ENCODE data around the gene MAJIN. TPM values are rescaled to one million over a fixed set of nuclear protein-coding genes. Genes with fewer than 3 reads are reported as not detected.

MAJIN gene
- total RNA-seq, 1 experiment from 2014 or later: not detected

GRCh38 chr11:64891215-64891848 lies 80.6 kb downstream of the MAJIN start:
- Mint-ChIP-seq H3K4me1 (ENCODE audit: insufficient read depth, unreplicated experiment) (peaks cover under 1% of the 10 kb centered on the region), H3K27ac (ENCODE audit: low read depth, unreplicated experiment) (no peak overlapping the region), H3K27me3 (ENCODE audit: insufficient read depth, unreplicated experiment) (no peaks in the 10 kb centered on the region), H3K4me3 (ENCODE audit: unreplicated experiment) (no peak overlapping the region), H3K9me3 (ENCODE audit: unreplicated experiment) (no peaks in the 10 kb centered on the region), H3K36me3 (ENCODE audit: insufficient read depth, unreplicated experiment) (no peaks in the 10 kb centered on the region)
- ChIA-PET POLR2A (interaction anchor here (0.6 kb wide), 1 partner anchor 149 kb away, joined by 3 read pairs; the partner anchor contains the start of gene SAC3D1), CTCF (interaction anchor here (0.6 to 19.1 kb wide), 8 partner anchors 14 to 122 kb away, joined by 3 to 286 read pairs (median 3); partner anchors contain the start of gene CDC42BPG)
- no peak for DNase-seq (ENCODE audit: unreplicated experiment)
- intact Hi-C loops (cut with micrococcal nuclease): no loop called here
- no TSS peak for BruUV-seq (replicated peaks)
- no peak for TF ChIP-seq CTCF (IDR thresholded peaks at IDR 0.05; ENCODE audit: unreplicated experiment)

- H3K4me3 Mint-ChIP-seq (ENCODE audit: unreplicated experiment): no peak overlapping the region
- H3K36me3 Mint-ChIP-seq (ENCODE audit: insufficient read depth, unreplicated experiment): no peaks in the 10 kb centered on the region
- BruUV-seq (replicated peaks): no TSS peak
- ChIA-PET CTCF (interaction anchor here (0.6 to 19.1 kb wide), 7 partner anchors 13 to 227 kb away, joined by 3 to 286 read pairs (median 3); partner anchors contain the start of gene CDC42BPG), POLR2A (interaction anchor here (0.6 kb wide), 1 partner anchor 150 kb away, joined by 3 read pairs; the partner anchor contains the start of gene SAC3D1)
- H3K9me3 Mint-ChIP-seq (ENCODE audit: unreplicated experiment): no peaks in the 10 kb centered on the region
- H3K4me1 Mint-ChIP-seq (ENCODE audit: insufficient read depth, unreplicated experiment): peaks cover 9% of the 10 kb centered on the region
- intact Hi-C loops (cut with micrococcal nuclease): no loop called here
- H3K27me3 Mint-ChIP-seq (ENCODE audit: insufficient read depth, unreplicated experiment): no peaks in the 10 kb centered on the region
- no peak overlapping the region for H3K27ac Mint-ChIP-seq (ENCODE audit: low read depth, unreplicated experiment)
- no peak for DNase-seq (ENCODE audit: unreplicated experiment)
- no peak for TF ChIP-seq CTCF (IDR thresholded peaks at IDR 0.05; ENCODE audit: unreplicated experiment)
Observed at GRCh38 chr11:64890522-64890939, 81.4 kb downstream of the MAJIN start.

- Mint-ChIP-seq H3K9me3 (ENCODE audit: unreplicated experiment) (no peaks in the 10 kb centered on the region), H3K27ac (ENCODE audit: low read depth, unreplicated experiment) (no peak overlapping the region), H3K4me3 (ENCODE audit: unreplicated experiment) (no peak overlapping the region), H3K4me1 (ENCODE audit: insufficient read depth, unreplicated experiment) (peaks cover 10% of the 10 kb centered on the region), H3K36me3 (ENCODE audit: insufficient read depth, unreplicated experiment) (no peaks in the 10 kb centered on the region), H3K27me3 (ENCODE audit: insufficient read depth, unreplicated experiment) (no peaks in the 10 kb centered on the region)
- BruUV-seq (replicated peaks): no TSS peak
- ChIA-PET CTCF (interaction anchor here (0.5 to 19.1 kb wide), 9 partner anchors 9 to 229 kb away, joined by 3 to 286 read pairs (median 4); partner anchors contain the start of gene CDC42BPG), POLR2A (interaction anchor here (0.6 to 2.2 kb wide), 2 partner anchors 24 to 40 kb away, joined by 3 to 5 read pairs; no protein-coding TSS in a partner anchor)
- intact Hi-C loops (cut with micrococcal nuclease): no loop called here
- no peak for TF ChIP-seq CTCF (IDR thresholded peaks at IDR 0.05; ENCODE audit: unreplicated experiment)
- DNase-seq (ENCODE audit: unreplicated experiment): no peak
Observed at GRCh38 chr11:64888729-64889511, 83.0 kb downstream of the MAJIN start.

GRCh38 chr11:64888406-64888728 lies 83.5 kb downstream of the MAJIN start:
- H3K9me3 Mint-ChIP-seq (ENCODE audit: unreplicated experiment): no peaks in the 10 kb centered on the region
- CTCF ChIA-PET: interaction anchor here (0.5 to 19.1 kb wide), 15 partner anchors 9 to 401 kb away, joined by 3 to 286 read pairs (median 4); partner anchors contain the start of gene CDC42BPG
- no peak for TF ChIP-seq CTCF (IDR thresholded peaks at IDR 0.05; ENCODE audit: unreplicated experiment)
- DNase-seq (ENCODE audit: unreplicated experiment): no peak
- BruUV-seq (replicated peaks): no TSS peak
- H3K36me3 Mint-ChIP-seq (ENCODE audit: insufficient read depth, unreplicated experiment): no peaks in the 10 kb centered on the region
- intact Hi-C loops (cut with micrococcal nuclease): no loop called here
- no peak overlapping the region for H3K27ac Mint-ChIP-seq (ENCODE audit: low read depth, unreplicated experiment)
- H3K27me3 Mint-ChIP-seq (ENCODE audit: insufficient read depth, unreplicated experiment): no peaks in the 10 kb centered on the region
- POLR2A ChIA-PET: interaction anchor here (1.0 to 2.2 kb wide), 4 partner anchors 13 to 109 kb away, joined by 3 to 5 read pairs (median 4); no protein-coding TSS in a partner anchor
- H3K4me3 Mint-ChIP-seq (ENCODE audit: unreplicated experiment): no peak overlapping the region
- peaks cover 10% of the 10 kb centered on the region for H3K4me1 Mint-ChIP-seq (ENCODE audit: insufficient read depth, unreplicated experiment)

All from MCF 10A (cell line).